ENCODE measurements around the gene SCRN2. TPM values are rescaled to one million over a fixed set of nuclear protein-coding genes. Genes with fewer than 3 reads are reported as not detected.

Gene SCRN2
- total and polyA plus RNA-seq, 8 donors: 7.0 to 44.9 (median 28.8) TPM

GRCh38 chr17:47801176-47801765, 39.8 kb downstream of the SCRN2 start:
- Histone ChIP-seq H3K36me3 (peaks cover under 1 to 7% (median 3%) of the 10 kb centered on the region in 4 donors), H3K27ac (no peak overlapping the region), H3K4me1 (no peaks in the 10 kb centered on the region), H3K4me3 (no peak overlapping the region), H3K27me3 (peaks cover 0 to 6% (median 0%) of the 10 kb centered on the region in 3 donors), H3K9me3 (no peaks in the 10 kb centered on the region)
- intact Hi-C loops (cut with DNase I; ENCODE audit: low total_unique reads): no loop called here
- WGBS, 5 donors: 73 to 89% (median 84%) methylated on average over 4 of the region's 4 CpGs
- DNase-seq: peak in 1 of 2 donors; percentile 10
- TF ChIP-seq EP300 (IDR thresholded peaks at IDR 0.05) (no peak), POLR2AphosphoS5 (IDR thresholded peaks at IDR 0.05) (no peak), POLR2A (IDR thresholded peaks at IDR 0.05) (no peak)
- TF ChIP-seq, protein P1, sequence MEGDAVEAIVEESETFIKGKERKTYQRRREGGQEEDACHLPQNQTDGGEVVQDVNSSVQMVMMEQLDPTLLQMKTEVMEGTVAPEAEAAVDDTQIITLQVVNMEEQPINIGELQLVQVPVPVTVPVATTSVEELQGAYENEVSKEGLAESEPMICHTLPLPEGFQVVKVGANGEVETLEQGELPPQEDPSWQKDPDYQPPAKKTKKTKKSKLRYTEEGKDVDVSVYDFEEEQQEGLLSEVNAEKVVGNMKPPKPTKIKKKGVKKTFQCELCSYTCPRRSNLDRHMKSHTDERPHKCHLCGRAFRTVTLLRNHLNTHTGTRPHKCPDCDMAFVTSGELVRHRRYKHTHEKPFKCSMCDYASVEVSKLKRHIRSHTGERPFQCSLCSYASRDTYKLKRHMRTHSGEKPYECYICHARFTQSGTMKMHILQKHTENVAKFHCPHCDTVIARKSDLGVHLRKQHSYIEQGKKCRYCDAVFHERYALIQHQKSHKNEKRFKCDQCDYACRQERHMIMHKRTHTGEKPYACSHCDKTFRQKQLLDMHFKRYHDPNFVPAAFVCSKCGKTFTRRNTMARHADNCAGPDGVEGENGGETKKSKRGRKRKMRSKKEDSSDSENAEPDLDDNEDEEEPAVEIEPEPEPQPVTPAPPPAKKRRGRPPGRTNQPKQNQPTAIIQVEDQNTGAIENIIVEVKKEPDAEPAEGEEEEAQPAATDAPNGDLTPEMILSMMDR (IDR thresholded peaks at IDR 0.05): no peak

DNA sequence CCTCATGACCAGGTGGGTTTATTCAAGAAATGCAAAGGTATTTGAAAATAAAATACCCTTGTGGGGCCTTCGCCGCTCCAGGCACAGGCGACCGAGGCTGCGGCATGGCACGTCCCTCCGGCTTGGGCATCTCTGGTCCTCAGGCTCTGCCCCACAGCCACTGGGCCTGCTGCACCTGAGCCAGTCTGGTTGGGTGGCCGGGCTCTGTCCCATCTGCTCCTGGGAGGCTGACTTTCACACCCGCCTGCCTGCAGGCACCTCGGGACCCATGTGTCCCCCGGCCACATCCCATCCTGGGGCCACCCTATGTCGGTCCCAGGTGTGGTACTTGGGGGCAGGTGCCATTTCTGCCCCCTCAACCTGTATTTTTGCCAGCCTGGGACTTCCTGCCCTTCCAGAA, 40.4 kb downstream of the SCRN2 start:
- intact Hi-C loops (cut with DNase I; ENCODE audit: low total_unique reads): no loop called here

DNA sequence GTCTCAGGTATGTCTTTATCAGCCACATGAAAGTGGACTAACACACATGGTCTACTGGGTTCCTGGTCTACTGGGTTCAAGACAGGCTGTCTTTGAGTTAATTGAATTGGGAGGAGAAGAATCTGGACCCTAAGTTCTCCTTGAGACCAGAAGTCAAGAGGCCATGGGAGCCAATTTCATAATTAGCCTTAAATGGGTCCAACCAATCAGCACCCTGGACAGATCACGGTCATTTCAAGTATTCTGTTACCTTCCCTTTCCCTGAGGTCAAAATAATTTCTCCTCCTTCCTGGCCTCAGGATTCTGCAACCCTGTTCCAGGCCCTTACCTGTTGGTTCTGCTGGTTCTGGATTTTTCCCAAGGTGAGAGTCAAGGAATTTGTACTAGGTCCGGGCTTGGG, 43.3 kb downstream of the SCRN2 start:
- Histone ChIP-seq H3K4me1 (no peaks in the 10 kb centered on the region), H3K4me3 (no peak overlapping the region), H3K27ac (no peak overlapping the region), H3K9me3 (no peaks in the 10 kb centered on the region), H3K27me3 (peaks cover 0 to 32% (median 10%) of the 10 kb centered on the region in 3 donors), H3K36me3 (no peaks in the 10 kb centered on the region)
- TF ChIP-seq, protein P1 (IDR thresholded peaks at IDR 0.05): no peak
- TF ChIP-seq POLR2A (IDR thresholded peaks at IDR 0.05) (no peak), POLR2AphosphoS5 (IDR thresholded peaks at IDR 0.05) (no peak), EP300 (IDR thresholded peaks at IDR 0.05) (no peak)
- no peak for DNase-seq
- intact Hi-C loops (cut with DNase I; ENCODE audit: low total_unique reads): no loop called here
- 46 to 65% (median 53%) methylated on average over 2 of the region's 2 CpGs for WGBS, 5 donors

More for the DNA sequence above, 40.4 kb downstream of the SCRN2 start:
- no peak for DNase-seq
- Histone ChIP-seq H3K27me3 (peaks cover 0 to 6% (median 0%) of the 10 kb centered on the region in 3 donors), H3K4me1 (no peaks in the 10 kb centered on the region), H3K36me3 (peaks cover 0 to under 1% (median 0%) of the 10 kb centered on the region in 4 donors), H3K27ac (no peak overlapping the region), H3K4me3 (no peak overlapping the region), H3K9me3 (no peaks in the 10 kb centered on the region)
- WGBS, 5 donors: 78 to 84% (median 83%) methylated on average over 12 of the region's 12 CpGs
- TF ChIP-seq EP300 (IDR thresholded peaks at IDR 0.05) (no peak), POLR2A (IDR thresholded peaks at IDR 0.05) (no peak), POLR2AphosphoS5 (IDR thresholded peaks at IDR 0.05) (no peak)
- TF ChIP-seq, protein P1 (IDR thresholded peaks at IDR 0.05): no peak

DNA sequence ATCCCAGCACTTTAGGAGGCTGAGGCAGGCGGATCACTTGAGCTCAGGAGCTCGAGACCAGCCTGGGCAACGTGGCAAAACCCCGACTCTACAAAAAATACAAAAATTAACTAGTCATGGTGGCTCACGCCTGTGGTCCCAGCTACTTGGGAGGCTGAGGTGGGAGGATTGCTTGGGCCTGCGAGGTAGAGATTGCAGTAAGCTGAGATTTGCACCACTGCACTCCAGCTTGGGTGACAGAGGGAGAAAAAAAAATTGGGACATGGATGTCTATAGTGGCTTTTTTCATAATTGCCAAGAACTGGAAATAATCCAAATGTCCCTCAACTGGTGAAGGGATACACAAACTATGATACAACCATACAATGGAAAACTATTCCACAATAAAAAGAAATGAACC, 48.1 kb downstream of the SCRN2 start:
- Histone ChIP-seq H3K9me3 (no peaks in the 10 kb centered on the region), H3K27me3 (peaks cover 0 to 80% (median 51%) of the 10 kb centered on the region in 3 donors), H3K27ac (no peak overlapping the region), H3K4me1 (peaks cover 8 to 12% (median 10%) of the 10 kb centered on the region in 4 donors), H3K4me3 (no peak overlapping the region), H3K36me3 (no peaks in the 10 kb centered on the region)
- TF ChIP-seq POLR2AphosphoS5 (IDR thresholded peaks at IDR 0.05) (no peak), POLR2A (IDR thresholded peaks at IDR 0.05) (no peak), EP300 (IDR thresholded peaks at IDR 0.05) (no peak)
- TF ChIP-seq, protein P1 (IDR thresholded peaks at IDR 0.05): no peak
- no peak for DNase-seq
- intact Hi-C loops (cut with DNase I; ENCODE audit: low total_unique reads): no loop called here
- whole genome bisulfite sequencing, 5 donors: 65 to 72% (median 67%) methylated on average over 6 of the region's 6 CpGs
